Measurements from ENCODE around the gene PADI1.

PADI1 gene

DNA sequence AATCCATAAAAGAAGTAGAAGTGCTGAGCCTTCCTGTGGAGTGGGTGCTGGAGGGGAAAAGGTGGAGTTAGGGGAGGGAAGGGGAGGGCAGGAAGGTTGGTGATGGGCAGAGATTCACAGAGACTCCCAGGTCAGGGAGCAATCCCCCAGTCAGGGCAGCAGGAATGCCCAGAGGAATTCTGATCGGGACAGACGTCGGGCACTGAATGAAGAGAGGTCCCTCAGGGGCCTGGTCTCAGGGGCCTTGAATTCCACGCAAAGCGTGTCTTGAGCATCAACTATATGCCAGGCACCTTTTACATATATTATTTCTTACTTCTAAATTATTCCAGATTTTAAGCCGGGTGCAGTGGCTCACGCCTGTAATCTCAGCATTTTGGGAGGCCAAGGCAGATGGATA is 7.2 kb upstream of the PADI1 start:
- TF ChIP-seq GLIS3 (CRISPR knock-in tag; IDR thresholded peaks at IDR 0.05) (no peak), ZC3H10 (CRISPR knock-in tag; IDR thresholded peaks at IDR 0.05) (no peak), ISL1 (CRISPR knock-in tag; IDR thresholded peaks at IDR 0.05) (no peak), PPARA (CRISPR knock-in tag; IDR thresholded peaks at IDR 0.05; ENCODE audit: borderline replicate concordance) (no peak), RARB (CRISPR knock-in tag; IDR thresholded peaks at IDR 0.05) (no peak), TSHZ2 (CRISPR knock-in tag; IDR thresholded peaks at IDR 0.05) (no peak), BACH2 (CRISPR knock-in tag; IDR thresholded peaks at IDR 0.05; ENCODE audit: borderline replicate concordance) (no peak), TCF4 (CRISPR knock-in tag; IDR thresholded peaks at IDR 0.05; ENCODE audit: borderline replicate concordance) (no peak), OSR1 (CRISPR knock-in tag; IDR thresholded peaks at IDR 0.05) (no peak), ZNF565 (CRISPR knock-in tag; conservative IDR thresholded peaks at IDR 0.05; ENCODE audit: low read depth) (no peak), ESRRG (CRISPR knock-in tag; IDR thresholded peaks at IDR 0.05) (no peak), CREB5 (CRISPR knock-in tag; IDR thresholded peaks at IDR 0.05; ENCODE audit: low read depth) (no peak), SNAI2 (CRISPR knock-in tag; IDR thresholded peaks at IDR 0.05) (no peak), ARNTL (CRISPR knock-in tag; IDR thresholded peaks at IDR 0.05; ENCODE audit: borderline replicate concordance, low read depth) (no peak), ZFP3 (CRISPR knock-in tag; IDR thresholded peaks at IDR 0.05) (no peak), CSDC2 (CRISPR knock-in tag; IDR thresholded peaks at IDR 0.05) (no peak), ZNF8 (CRISPR knock-in tag; IDR thresholded peaks at IDR 0.05) (no peak), PATZ1 (CRISPR knock-in tag; IDR thresholded peaks at IDR 0.05; ENCODE audit: borderline replicate concordance) (no peak), ZNF70 (CRISPR knock-in tag; IDR thresholded peaks at IDR 0.05) (no peak)
- TF ChIP-seq, protein P1, sequence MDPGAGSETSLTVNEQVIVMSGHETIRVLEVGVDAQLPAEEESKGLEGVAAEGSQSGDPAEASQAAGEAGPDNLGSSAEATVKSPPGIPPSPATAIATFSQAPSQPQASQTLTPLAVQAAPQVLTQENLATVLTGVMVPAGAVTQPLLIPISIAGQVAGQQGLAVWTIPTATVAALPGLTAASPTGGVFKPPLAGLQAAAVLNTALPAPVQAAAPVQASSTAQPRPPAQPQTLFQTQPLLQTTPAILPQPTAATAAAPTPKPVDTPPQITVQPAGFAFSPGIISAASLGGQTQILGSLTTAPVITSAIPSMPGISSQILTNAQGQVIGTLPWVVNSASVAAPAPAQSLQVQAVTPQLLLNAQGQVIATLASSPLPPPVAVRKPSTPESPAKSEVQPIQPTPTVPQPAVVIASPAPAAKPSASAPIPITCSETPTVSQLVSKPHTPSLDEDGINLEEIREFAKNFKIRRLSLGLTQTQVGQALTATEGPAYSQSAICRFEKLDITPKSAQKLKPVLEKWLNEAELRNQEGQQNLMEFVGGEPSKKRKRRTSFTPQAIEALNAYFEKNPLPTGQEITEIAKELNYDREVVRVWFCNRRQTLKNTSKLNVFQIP (CRISPR knock-in tag; IDR thresholded peaks at IDR 0.05; ENCODE audit: borderline replicate concordance, low read depth) = no peak
- no peak for ATAC-seq

- no peak for ATAC-seq
- TF ChIP-seq PPARA (CRISPR knock-in tag; IDR thresholded peaks at IDR 0.05; ENCODE audit: borderline replicate concordance) (no peak), RARB (CRISPR knock-in tag; IDR thresholded peaks at IDR 0.05) (no peak), ZC3H10 (CRISPR knock-in tag; IDR thresholded peaks at IDR 0.05) (no peak)
These were observed 6.3 kb upstream of the PADI1 start for GRCh38 chr1:17198476-17199258.

DNA sequence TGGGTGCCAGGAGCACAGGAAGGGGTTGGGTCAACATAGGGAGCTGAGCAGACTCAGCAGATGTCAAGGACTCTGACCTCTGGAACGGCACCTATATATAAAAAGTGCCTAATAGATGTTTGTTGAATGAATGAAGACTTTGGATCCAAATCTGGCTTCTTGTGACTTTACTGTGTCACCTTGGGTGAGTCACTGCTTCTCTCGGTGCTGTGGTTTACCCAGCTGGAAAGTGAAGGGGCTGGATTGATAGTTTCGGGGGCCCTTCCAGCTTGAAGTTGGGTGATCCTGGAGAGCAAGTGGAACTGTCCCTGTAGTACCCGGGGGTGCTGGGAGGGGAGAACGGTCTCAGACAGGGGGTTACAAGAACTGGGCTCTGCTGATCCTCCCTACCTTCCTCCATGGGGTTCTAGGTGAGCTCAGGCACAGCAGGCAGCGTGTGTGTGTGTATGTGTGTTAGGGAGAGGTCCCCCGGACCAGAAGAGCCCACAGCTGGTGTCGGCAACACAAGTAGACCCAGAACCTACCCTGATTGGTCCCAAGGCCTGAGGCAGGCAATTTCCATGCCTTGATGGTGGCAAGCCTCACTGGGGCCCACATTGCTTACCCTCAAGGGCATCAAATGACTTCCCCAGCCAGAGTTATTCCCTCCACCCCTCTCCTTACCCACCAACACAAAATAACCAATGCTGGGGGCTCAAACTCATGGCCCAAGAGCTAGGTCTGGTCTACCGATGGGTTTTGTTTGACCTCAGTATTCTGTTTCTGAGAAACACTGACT is 5.5 kb upstream of the PADI1 start:
- TF ChIP-seq TOX (CRISPR knock-in tag; IDR thresholded peaks at IDR 0.05; ENCODE audit: borderline replicate concordance) = no peak
- TF ChIP-seq TCF4 (CRISPR knock-in tag; IDR thresholded peaks at IDR 0.05; ENCODE audit: borderline replicate concordance) = no peak
- TF ChIP-seq ARNTL (CRISPR knock-in tag; IDR thresholded peaks at IDR 0.05; ENCODE audit: borderline replicate concordance, low read depth) = no peak
- no peak for TF ChIP-seq CSDC2 (CRISPR knock-in tag; IDR thresholded peaks at IDR 0.05)
- no peak for TF ChIP-seq PPARA (CRISPR knock-in tag; IDR thresholded peaks at IDR 0.05; ENCODE audit: borderline replicate concordance)
- no peak for TF ChIP-seq ZNF8 (CRISPR knock-in tag; IDR thresholded peaks at IDR 0.05)
- no peak for TF ChIP-seq ZC3H10 (CRISPR knock-in tag; IDR thresholded peaks at IDR 0.05)
- TF ChIP-seq PATZ1 (CRISPR knock-in tag; IDR thresholded peaks at IDR 0.05; ENCODE audit: borderline replicate concordance) = no peak
- TF ChIP-seq CSRNP3 (CRISPR knock-in tag; IDR thresholded peaks at IDR 0.05) = no peak
- ATAC-seq = no peak

All from SK-N-SH treated with all-trans-retinoic acid at 6 μM for 48 hours (cell line).